Activated T-cell treated with anti-CD3 and anti-CD28 coated beads, Interleukin-2, amount 50 U/mL, for 1 hour (primary cell): Measurements from ENCODE around the gene HCLS1.
"Not testable (repeated sequence)": the region's sequence is repeated elsewhere in the genome, so short reads cannot be mapped to it uniquely, and the experiment has no call there.

Source experiments
- DNase-seq: peaks from one replicate; pipeline ENCODE4 v3.0.0-alpha.2; 2020

Gene HCLS1, protein sequence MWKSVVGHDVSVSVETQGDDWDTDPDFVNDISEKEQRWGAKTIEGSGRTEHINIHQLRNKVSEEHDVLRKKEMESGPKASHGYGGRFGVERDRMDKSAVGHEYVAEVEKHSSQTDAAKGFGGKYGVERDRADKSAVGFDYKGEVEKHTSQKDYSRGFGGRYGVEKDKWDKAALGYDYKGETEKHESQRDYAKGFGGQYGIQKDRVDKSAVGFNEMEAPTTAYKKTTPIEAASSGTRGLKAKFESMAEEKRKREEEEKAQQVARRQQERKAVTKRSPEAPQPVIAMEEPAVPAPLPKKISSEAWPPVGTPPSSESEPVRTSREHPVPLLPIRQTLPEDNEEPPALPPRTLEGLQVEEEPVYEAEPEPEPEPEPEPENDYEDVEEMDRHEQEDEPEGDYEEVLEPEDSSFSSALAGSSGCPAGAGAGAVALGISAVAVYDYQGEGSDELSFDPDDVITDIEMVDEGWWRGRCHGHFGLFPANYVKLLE

DNA sequence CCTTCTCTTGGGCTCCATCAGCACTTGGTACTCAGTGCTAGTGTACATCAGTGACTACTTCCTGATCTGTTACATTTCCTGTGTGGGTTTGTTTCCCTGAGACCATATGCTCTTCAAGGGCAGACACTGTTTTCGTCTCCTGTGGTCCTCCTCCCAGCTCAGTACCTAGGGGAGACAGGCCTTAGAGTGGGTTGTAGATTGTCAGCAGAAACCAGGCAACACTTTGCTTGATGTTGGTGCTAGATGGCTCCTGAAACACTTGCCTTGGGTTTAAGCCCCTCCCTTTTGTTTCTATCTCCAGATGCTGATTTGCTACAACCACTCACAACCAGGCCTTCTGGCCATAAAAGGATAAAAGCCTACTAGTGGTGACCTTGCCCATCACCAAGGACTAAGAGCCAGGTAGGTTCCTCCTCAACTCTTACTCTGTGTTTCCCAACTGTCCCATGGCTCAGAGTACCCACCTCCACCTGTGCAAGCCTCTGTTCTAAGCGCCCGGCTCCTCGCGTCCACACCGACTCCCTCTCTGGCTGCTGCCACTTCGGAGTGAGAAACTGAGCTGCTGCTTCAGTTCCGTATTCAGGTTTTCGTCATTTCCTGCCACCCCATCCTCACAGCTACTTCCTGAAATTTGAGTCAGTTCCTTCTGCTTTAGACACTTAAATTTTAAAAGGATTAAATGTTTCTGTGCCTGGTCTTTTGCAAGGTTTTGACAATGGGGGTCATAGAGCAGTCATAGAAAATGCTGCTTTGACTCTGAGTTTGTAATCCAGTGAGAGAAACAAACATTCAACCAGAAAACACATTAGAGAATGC, at the start of gene HCLS1:
Gene HCLS1, minus strand, starts transcription at position 548 of the 816 bp plus-strand sequence. CDS start 2,556 bp downstream, outside the sequence.
- DNase-seq: peak; percentile 76

DNA sequence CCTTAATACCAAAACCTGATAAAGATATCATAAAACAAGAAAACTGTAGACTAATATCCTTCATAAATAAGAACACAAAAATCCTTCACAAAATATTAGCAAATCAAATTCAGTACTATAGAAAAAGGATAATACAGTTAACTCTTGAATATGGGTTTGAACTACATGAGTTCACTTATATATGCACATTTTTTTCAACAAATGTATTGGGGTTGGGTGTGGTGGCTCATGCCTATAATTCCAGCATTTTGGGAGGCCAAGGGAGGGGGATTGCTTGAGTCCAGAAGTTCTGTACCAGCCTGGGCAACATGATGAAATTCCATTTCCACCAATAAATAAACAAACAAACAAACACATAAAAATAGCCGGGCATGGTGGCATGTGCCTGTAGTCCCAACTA, 49.6 kb upstream of the HCLS1 start:
- no peak for DNase-seq

DNA sequence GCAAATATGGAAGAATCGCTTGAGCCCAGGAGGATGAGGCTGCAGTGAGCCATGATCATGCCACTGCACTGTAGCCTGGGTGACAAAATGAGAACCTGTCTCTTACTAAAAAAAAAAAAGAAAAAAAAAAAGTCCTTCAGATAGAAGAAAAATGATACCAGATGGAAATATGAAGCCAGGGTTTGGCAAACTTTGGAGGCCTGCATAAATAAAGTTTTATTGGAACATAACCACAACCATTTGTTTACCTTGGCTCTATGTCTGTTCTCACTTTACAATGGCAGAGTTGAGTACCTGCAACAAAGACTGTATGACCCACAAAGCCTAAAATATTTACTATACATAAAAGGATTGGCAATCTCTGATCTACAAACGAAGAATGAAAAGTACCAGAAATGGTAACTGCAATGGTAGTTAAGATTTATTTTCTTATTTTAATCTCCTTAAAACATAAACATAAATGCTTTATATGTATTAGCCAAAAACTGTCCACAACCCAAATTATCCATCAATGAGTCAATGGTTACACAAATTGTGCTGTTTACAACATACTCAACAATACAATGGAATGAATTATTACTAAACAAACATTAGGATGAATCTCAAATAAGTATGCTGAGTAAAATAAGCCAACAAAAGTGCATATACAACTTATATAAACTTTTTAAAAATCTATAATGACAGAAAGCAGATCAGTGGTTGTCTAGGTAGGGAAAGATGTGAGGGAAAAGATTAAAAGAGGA, 47.0 kb upstream of the HCLS1 start:
- no peak for DNase-seq

DNA sequence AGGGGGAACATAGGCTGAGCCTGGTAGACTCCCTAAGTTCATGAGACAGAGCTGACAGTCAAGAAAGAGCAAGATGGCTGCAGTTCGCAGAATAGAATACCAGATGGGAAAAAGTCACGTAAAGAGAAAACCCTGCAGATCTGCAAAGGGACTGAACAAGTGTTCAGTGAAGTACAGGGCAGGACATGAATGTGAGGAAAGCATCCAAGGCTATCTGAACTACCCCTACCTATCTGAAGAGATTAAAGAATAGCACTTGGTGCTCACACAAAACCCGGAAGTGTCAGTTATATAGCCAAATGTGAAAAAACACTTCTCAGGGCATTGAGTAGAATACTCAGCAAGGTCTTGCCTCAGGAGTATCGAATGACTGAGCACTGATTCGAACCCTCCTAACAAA, 44.8 kb upstream of the HCLS1 start:
- no peak for DNase-seq

DNA sequence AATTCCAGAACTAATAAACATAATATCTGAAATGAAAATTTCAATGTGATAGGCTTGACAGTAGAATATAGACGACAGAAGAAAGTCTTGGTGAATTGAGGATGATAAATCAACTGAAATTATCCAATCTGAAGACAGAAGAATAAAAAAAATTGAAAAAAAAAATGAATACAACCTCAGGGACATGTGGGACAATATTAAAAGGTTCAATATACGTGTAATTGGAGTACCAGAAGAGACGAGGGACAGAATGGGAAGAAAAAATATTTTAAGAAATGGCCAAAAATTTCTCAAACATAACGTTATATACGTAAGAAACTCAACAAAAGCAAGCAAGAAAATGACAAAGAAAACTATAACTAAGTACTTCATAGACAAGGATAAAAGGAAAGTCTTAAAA, 43.3 kb upstream of the HCLS1 start:
- no peak for DNase-seq

DNA sequence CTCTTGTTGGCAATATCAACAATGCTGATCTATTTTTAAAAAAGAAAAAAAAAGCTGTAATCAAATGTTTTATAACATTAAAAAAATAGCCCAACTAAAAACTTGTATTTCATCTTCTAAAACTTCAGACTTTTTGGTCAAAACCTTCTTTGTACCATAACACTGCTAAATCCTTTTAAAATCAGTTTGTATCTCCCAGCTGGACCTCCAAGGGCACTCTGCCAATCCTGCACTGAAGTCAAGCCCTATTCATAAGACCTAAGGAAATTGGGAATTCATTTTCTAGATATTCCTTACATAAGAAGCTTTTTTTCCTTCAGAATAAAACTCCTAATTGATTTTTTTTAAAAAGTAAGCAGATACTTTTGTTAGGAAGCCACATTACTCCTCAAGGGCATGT, 38.2 kb upstream of the HCLS1 start:
- no peak for DNase-seq

DNA sequence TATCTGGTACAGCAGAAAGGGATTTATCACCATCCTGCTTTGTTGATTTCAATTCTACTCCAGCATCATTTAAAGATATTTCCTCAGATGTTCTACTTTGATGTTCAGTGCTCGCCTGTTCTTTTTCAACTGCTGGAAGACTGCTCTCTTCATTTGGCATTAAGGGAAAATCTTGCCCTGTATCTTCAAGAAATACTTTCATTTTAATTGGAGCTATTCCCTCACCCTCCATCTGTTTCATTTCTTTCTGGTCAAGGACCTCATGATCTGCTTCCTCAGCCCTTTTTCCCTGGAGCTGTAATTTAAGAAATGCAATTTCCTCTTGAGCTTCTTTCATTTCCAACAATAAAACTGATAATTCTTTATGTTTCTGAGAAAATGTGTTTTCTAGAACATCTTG, 37.8 kb upstream of the HCLS1 start:
- no peak for DNase-seq

DNA sequence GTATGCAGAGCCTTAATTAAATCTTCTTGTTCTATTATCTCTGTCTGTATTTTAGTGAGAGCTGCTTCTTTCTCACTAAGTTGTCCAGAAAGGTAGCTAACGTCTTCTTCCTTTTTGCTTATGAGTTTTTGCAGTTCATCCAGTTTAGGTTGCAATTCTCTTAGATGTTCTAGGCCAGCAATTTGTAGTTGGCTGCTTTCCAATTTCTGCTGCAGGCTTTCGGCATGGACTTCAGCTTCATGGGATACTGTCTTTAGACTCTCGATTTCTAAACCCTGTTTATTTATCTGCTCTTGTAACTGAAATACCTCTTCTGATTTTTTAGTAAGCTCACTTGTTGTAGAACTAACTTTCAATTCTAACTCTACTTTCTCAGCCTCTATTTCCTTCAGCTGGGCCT, 35.5 kb upstream of the HCLS1 start:
- no peak for DNase-seq

DNA sequence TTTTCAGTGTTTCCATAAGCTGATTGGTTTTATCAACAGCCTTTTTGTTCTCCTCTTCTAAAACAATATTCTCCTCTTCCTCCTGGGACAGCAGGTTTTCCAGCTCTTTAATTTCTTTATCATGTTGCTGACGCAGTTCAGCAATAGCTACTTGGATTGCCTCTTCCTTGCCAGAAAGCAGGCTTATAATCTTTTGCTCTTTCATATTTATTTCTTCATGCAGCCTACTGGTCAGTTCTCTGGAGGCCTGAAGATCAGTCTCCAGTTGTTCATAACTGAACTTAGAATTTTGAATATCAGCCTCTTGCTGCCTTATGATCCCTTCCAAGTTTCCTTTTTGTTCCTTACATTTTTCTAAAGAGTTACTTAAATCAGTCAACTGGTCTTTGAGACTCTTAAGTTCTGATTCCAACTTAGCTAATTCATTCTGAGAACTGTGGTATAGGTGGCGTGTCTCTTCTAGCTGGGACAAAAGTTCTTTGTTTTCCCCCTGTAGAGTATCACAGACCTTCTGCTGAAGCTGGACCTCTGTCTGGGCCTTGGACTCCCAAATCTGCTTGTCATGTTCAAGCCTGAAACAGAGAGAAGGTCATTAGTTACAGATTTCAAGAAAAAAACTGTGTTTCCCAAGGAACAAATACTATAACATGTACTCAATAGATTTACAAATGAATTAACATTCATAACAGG, 31.5 kb upstream of the HCLS1 start:
- DNase-seq: no peak

DNA sequence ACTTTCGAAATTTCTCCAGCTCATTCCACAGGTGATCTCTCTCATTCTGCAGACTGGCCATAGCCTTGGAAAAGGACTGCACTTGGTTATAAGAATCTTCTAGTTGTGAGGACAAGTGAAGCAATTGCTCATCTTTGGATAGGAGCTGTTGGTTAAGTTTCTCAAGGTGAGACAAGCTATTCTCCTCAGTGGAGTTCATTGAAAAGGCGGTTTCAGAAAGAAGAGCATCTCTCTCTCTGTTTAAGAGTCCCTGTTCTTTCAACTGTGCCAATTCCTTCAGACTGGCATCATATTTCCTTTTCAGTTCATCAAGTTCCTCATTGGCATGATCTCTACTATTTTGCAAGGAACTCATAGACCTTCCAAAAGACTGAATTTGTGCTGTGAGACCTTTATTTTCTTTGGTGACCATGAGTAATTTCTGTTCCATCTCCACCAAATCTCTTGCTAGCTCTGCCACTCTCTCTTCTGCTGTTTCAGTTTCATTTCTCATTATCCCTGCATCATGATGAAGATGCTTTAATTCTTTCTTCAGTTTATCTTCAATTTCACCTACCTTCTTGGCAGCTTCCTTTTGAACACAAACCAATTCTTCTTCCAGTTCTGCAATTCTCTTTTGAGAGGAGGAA, 30.2 kb upstream of the HCLS1 start:
- no peak for DNase-seq

DNA sequence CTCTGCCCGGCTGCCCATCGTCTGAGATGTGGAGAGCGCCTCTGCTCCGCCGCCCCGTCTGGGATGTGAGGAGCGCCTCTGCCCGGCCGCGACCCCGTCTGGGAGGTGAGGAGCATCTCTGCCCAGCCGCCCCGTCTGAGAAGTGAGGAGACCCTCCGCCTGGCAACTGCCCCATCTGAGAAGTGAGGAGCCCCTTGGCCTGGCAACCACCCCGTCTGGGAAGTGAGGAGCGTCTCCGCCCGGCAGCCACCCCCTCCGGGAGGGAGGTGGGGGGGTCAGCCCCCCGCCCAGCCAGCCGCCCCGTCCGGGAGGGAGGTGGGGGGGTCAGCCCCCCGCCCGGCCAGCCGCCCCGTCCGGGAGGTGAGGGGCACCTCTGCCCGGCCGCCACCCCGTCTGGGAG, 28.0 kb upstream of the HCLS1 start:
- not testable (repeated sequence) for DNase-seq

DNA sequence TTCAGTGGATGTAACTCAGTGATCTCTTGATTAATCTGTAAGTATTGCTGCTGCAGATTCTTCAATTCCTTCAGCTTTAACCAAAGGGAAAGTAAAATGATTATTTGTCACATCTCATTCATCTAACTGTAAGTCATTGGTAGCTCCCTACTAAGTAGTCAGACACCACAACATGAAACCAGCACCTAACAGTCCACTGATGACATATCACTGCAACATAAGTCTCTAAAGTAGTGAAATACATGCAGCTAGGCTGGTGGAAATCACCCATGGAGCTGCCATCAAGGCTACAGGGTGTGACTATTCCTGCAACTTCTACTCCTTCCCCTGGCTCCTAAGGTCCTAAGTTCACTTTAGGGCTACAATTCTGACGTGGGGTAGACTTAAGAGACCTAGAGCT, 21.1 kb upstream of the HCLS1 start:
- DNase-seq: no peak

DNA sequence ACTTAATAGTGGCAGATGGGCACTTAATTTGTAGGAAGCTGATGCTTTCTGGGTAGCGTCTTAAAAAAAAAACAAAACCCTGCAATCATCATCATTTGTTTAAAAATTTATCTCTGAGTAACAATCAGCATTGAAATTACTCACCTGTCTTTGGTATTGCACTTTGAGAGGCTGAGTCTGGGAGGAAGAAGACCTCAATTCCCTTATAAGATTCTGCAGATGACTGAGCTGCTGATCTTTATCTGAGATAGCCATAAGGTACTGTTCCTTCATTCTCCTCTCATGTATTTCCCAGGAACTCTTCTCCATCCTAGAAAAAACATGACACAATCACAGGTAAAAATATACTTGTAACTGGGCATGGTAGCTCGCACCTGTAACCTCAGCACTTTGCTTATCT, 16.4 kb upstream of the HCLS1 start:
- no peak for DNase-seq

DNA sequence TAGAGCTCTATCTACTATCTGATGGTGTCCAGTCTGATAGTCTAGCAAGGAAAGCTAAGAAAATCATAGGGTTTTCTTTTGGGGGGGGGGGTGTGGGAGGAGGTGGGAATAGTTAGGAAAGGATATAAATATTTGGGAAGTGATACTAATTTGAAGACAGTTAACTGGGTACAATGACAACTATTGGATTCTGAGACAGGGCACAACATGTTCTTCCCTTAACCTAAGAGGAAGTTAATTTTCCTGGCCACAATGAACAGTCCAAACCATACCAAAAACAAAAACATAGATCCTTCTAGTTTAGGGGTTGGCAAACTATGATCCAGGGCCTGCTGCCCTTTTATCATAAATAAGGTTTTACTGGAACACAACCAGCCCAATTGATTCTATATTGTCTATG, 10.0 kb upstream of the HCLS1 start:
- DNase-seq: no peak

DNA sequence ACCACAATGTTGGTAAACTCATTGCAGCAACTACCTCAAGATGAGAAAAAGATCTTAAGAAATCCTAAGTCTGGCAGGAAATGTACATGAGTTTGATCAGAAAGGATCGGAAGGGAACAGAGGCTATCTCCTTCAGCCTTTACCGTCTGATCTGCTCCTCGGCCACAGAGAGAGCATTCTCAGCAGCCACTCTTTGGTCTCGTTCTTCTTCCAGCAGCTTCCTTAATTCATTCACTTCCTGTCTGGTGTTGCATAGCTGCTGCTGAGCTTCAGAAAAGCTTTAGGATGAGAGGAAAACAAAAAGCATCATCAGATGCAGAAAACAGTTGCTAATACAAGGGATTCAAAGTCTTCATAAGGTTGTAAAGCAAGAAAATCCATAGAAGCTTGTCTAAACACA, 6.6 kb upstream of the HCLS1 start:
- DNase-seq: no peak

DNA sequence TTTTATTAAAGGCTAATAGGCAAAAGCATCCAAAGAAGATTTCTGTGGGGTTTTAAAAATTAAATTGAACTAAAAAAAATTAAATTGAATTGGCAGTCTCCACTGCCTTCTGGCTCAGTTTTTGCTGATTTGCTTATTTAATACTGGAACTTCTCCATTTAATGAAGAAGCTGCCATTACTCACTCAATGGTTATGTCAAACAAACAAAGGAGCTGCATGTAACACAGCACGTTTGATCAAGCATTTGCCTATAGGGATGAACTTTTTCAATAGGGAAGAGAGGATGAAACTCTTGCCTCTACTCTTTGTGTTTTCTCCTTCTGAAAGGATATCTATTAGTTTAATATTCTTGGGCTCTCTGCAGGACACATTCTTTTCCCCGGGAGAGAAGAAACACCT, 4.8 kb upstream of the HCLS1 start:
- no peak for DNase-seq

DNA sequence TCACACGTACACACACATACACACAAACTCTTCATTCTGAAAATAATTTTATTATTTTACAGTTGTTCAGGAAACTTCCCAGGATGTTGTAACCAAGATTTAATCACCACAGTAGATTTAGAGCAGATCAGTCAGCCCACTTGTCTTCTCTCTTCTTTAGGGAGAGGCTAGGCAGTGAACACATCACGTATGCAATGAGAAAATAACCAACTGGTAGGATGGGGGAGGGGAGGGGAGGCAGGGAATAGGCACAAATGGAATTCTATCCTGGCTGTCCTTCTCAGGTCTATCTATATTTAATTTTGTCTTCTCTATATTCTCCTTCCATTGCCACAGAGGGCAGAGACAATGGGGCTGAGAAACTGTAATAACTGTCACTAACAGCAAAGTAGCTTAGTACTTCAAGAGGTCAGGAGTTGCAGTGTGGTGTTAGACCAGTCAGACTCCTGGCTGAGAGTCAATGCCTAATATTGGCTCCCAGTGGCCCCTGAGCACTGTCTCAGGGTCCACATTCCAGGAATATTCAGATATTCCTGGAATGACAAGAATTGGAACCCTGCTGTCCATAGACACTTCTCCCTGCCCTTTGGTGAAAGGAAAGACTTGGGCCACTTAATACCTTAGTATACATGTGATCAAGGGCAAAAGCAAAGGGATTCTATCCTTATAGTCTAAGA, 2.6 kb upstream of the HCLS1 start:
- no peak for DNase-seq

DNA sequence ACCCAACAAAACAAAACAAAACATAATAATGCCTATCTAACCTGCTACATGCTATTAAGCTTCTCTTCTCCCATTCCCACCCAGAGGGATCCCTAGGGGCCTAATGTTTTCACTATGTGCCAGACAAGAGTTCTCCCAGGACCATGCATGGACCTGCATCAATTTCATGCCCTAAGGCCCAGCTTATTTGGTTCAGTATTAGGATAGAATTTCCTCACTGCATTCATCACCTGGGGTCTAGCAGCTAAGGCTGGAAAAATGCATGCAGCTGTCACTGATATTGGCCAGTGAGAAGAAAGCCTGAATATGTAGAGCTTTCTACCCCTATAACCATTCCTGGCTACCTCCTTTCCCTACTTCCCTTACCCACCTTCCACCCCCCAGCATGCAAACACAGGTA, 2.0 kb upstream of the HCLS1 start:
- no peak for DNase-seq

DNA sequence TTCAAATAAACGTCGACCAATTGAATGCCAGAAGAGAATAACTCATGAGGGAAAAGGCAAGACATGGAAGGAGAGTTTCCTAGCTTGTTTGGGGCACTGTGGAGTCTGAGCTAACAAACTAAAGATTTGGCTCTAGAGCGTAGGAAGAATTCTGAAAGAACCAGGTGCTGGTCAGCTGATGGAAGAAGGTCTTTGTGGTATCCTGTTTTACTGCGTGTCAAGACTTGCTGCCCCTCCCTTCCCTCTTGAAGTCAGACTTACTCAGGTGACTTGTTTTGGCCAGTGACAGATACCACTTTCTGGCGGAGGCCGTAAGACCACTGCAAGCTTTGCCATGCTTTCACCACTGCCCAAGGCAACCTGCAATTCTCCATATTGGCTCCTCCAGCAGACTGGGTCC, 673 bp upstream of the HCLS1 start:
- no peak for DNase-seq

DNA sequence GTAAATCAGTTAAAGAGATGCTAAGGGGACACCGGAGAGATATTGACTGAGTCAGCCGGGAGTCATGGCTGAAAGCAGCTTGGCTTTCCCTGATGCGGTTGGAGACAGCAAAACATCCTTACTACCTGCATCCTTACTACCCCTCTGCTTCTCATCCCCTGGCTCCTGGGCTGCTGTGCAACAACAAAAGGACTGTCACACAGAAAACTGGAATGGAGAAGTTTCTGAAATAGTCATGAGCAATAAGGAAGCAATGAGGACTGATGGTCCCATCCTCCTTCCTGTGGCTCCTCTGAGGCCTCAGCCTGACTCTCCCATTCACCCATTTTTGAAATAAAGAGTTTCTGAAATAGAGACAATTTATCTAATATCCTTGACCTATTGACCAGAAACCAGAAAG, 1.1 kb downstream of the HCLS1 start:
- DNase-seq: no peak

DNA sequence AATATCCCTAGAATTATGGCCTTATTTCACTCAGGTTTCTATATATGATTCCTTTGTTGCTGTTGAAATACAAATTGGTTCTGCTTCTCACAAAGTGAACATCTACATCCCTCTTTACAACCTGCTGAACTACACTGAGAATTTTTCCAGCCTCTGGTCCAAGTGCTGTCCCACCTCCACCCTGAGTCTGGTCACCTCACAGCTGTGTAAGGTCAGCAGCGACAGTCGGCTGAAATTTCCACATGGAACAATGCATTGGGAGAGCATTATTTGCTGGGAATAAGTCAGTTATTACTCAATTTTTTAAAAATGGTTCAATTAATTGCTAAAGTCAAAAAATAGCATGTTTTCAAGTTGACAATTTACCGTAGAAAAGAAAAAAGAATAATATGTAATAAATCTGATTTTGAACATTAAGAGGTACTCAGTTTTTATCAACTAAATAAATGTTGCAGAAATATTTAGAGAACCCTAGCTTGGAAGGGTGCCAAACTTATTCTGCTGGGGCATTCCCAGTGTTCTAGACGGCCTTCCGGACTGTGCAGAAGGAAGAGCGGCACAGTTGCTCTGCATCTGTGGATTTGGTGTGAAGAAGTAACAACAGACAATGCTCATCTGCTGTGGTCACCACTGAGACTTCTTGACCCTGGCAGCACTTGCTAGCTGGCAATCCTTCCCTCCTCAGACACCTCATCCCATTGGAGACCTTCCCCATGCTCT, 1.8 kb downstream of the HCLS1 start:
- no peak for DNase-seq
